Measurements from ENCODE around the gene SMOC1.

- TF ChIP-seq CTCF (IDR thresholded peaks at IDR 0.05; ENCODE audit: low read depth, low read length) (no peak), MYC (IDR thresholded peaks at IDR 0.05; ENCODE audit: low read depth, low read length) (no peak), POLR2A (IDR thresholded peaks at IDR 0.05; ENCODE audit: extremely low read depth, insufficient read length) (no peak)
These were observed 110.4 kb downstream of the SMOC1 start for GRCh38 chr14:69989622-69990021.
